Spleen (tissue), 7 donors: Measurements from ENCODE around the gene MRPL37.

Source experiments
- CTCF ChIP-seq, 11 experiments: fragments of 200-600 bp in 7 of 11; fragments of 450-650 bp in 4 of 11; sonication (generic) in 4 of 11; IDR thresholded peaks in 8 of 11; conservative IDR thresholded peaks in 3 of 11; 1 replicate in 7 of 11; 2 replicates in 4 of 11; pipeline versions ENCODE4 v1.4.0 to v1.8.0; 2016 to 2021; ENCODE audit warnings: antibody characterized with exemption in 11 of 11, inconsistent platforms in 4 of 11, mild to moderate bottlenecking in 1 of 11
- POLR2A ChIP-seq, 3 donors: fragments of 450-650 bp; IDR thresholded peaks; one replicate each; pipeline ENCODE4 v1.5.1; 2017; ENCODE audit warnings: antibody characterized with exemption in 3 of 3, mild to moderate bottlenecking in 1 of 3
- donor health status: DM: no; HTN: no; CAD: no; lungs with moderate emphysema.
- donor health status: DM: no; HTN: no; CAD: no.
- donor health status: DM: no; HTN: no; CAD: no.

GRCh38 chr1:54244655-54245054 lies 44.7 kb downstream of the MRPL37 start:
- TF ChIP-seq POLR2A (IDR thresholded peaks at IDR 0.05) (no peak), CTCF (IDR thresholded peaks at IDR 0.05 in 8 of 11, conservative IDR thresholded peaks at IDR 0.05 in 3 of 11) (no peak)
